GM19328 (cell line): ENCODE data around the gene FOXO1.
A peak's percentile ranks its signal among the peaks of the same experiment; 100 is the strongest.

Source experiments
- ATAC-seq: cut with Tn5 transposase; IDR thresholded peaks from one replicate; pipeline ENCODE4 v1.9.1; 2021; ENCODE audit warnings: mild to moderate bottlenecking, moderate library complexity; ENCODE audit not compliant: unreplicated experiment

FOXO1 gene

GRCh38 chr13:40640202-40640601 lies 26.2 kb downstream of the FOXO1 start:
- no peak for ATAC-seq

GRCh38 chr13:40639221-40639681 lies 27.2 kb downstream of the FOXO1 start:
- no peak for ATAC-seq

GRCh38 chr13:40637643-40638042 lies 28.8 kb downstream of the FOXO1 start:
- ATAC-seq: no peak

- ATAC-seq: no peak
Observed at GRCh38 chr13:40635315-40635995, 31.0 kb downstream of the FOXO1 start.

- no peak for ATAC-seq
Observed at GRCh38 chr13:40632915-40633314, 33.5 kb downstream of the FOXO1 start.

- no peak for ATAC-seq
Observed at GRCh38 chr13:40631605-40632004, 34.8 kb downstream of the FOXO1 start.

- ATAC-seq: peak; percentile 76
Observed at GRCh38 chr13:40629678-40630384, 36.6 kb downstream of the FOXO1 start.

GRCh38 chr13:40626977-40627376 lies 39.5 kb downstream of the FOXO1 start:
- no peak for ATAC-seq

- ATAC-seq: no peak
Observed at GRCh38 chr13:40626561-40626960, 39.9 kb downstream of the FOXO1 start.

GRCh38 chr13:40624986-40625385 lies 41.5 kb downstream of the FOXO1 start:
- ATAC-seq: no peak

- ATAC-seq: no peak
Observed at GRCh38 chr13:40624383-40624782, 42.1 kb downstream of the FOXO1 start.

- no peak for ATAC-seq
Observed at GRCh38 chr13:40622761-40623160, 43.7 kb downstream of the FOXO1 start.

GRCh38 chr13:40622246-40622645 lies 44.2 kb downstream of the FOXO1 start:
- ATAC-seq: no peak

- no peak for ATAC-seq
Observed at GRCh38 chr13:40619479-40619814, 47.0 kb downstream of the FOXO1 start.

- ATAC-seq: no peak
Observed at GRCh38 chr13:40618581-40619478, 47.6 kb downstream of the FOXO1 start.

GRCh38 chr13:40617801-40618356 lies 48.6 kb downstream of the FOXO1 start:
- ATAC-seq: no peak

- ATAC-seq: no peak
Observed at GRCh38 chr13:40615619-40616018, 50.8 kb downstream of the FOXO1 start.

- no peak for ATAC-seq
Observed at GRCh38 chr13:40613914-40614313, 52.5 kb downstream of the FOXO1 start.

GRCh38 chr13:40613192-40613818 lies 53.1 kb downstream of the FOXO1 start:
- ATAC-seq: peak; percentile 72

GRCh38 chr13:40612041-40612440 lies 54.4 kb downstream of the FOXO1 start:
- ATAC-seq: no peak

GRCh38 chr13:40611635-40612034 lies 54.8 kb downstream of the FOXO1 start:
- no peak for ATAC-seq
